NCI-H524 (cell line): ENCODE results near the gene C15orf40.

Experiments used
- DNase-seq, 2 experiments: peaks; one replicate each; lab custom pipeline; 2025; lab: John Stamatoyannopoulos, UW

The C15orf40 gene

DNA sequence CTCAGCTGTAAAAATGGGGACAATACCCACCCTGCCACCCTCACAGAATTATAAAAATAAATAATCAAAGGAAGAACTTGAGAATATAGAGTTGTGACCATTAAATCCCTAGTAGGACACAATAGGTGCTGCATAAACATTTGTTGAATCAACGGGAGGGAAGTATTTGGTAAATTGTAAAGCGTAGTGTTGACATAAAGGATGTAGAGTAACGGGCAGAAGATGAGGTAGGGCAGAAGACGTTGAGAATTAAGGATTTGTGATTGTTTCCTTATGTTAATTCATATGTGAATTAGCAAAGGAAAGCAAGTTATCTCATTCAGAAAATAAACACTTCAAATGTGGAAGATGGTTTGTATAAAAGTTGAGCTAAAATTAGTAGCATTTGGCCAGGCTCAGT lies 18.3 kb downstream of the C15orf40 start:
- DNase-seq: no peak

DNA sequence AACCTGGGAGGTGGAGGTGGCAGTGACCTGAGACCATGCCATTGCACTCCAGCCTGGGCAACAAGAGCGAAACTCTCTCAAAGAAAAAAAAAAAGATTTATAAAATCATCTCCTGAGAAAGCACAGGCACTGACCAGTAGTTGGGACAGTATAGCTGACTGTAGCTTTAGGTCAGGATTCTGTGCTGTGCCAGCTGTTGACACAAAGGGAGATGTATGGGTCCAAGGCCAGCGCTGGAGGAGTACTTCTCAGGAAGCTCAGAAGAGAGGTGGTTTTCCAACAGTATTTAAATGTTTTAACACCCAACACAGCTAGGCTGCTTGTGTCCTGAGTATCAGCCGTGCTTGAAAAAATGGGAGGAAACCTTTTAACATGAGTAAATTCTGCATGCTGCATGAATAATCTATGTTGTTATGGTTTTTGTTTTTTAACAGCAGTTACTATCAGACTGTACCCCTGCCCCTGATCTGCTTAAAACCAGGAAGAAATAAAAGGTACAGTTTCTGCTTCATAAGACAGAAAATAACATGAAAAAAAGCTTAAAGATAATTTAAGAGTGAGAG lies 18.9 kb downstream of the C15orf40 start:
- no peak for DNase-seq

DNA sequence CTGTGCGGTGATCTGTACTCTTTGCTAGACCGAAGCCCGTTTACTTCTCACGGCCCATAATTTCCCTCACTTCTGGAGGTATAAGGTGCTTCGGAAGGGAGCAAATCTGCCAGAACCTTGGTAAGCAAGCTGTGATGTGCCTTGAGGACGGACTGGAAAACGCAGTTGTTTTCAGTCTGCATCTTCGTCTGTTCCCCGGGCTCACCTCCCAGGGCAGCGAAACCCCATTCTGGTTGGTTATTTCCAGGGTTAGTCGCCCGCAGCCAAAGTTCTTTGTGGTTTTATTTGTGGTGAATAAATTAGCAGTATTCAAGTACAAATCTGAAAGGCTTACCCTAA lies 25.0 kb downstream of the C15orf40 start:
- DNase-seq: no peak

DNA sequence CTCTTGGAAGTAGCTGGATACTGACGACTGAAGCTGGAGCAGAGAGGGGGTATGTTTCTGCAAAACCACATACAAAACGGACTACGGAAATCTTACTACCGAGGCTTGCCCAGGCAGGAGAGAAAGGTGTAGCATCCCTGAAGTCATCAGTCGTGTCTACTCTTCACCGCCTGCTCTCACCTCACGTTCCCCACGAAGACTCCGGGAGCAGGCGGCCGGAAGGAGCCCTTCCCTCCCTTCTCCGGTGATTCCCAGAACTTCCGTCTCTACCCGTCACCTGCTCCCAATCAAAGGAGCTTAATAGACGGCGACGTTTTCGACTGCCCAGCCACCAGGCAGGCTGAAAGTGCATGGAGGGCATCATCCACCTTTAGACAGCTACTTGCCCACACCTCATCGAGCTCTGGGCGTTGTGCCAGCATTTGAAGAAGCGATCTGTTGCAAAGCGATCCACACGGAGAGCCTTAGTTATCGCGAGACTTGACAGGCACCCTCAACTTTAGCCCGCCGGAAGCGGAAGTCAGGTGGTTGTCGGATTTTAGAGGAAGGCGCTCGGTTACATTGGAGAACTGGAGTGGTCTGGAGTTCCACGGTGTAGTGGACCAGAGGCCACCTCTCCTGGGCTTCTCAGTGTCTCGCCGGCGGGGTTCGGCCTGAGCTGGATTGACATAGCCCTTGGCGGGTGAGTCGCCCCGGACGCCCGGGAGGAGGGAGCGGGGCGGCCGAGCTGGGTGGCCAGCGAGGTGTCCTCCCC lies 25.6 kb downstream of the C15orf40 start, which contains the start of gene RAMAC:
TSS of gene RAMAC (plus strand) at position 523 of the 754 bp plus-strand sequence. CDS start 2,809 bp downstream, outside the sequence.
- peak; percentile 95 to 98 for DNase-seq

DNA sequence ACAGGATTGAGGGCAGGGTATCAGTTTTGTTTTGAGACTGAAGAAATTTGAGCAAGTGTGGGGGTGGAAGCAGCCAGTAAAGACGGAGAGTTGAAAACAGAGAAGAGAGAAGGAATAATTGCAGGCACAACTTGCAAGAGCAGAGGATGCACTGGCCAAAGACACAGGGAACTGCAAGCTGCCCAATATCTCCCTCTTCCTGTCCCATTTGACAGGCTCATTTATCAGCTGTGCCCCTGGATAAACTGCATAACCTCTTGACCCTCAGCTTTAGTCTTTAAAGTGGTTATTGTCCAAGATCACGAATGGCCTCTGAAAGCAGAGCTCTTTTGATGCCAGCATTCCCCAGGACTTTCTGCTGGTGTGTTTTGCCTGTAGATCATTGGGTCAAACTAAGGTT lies 30.5 kb downstream of the C15orf40 start:
- no peak for DNase-seq

DNA sequence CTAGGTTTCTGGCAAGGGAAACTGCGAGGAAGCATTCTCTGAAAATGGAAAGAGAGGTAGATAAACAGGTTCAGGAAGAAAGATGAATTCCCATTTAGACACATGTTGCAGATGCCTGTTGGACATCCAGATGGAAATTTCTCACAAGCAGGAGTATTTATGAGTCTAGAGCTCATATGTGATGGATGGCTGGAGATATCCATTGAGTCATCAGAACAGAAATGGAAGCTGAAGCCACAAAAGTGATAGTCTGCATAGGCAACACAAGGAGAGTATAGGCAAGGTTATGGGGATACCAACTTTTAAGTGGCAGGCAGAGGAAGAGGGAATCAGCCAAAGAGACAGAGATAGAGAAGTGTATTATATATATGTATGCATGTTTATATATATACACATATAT lies 31.7 kb downstream of the C15orf40 start:
- no peak for DNase-seq

DNA sequence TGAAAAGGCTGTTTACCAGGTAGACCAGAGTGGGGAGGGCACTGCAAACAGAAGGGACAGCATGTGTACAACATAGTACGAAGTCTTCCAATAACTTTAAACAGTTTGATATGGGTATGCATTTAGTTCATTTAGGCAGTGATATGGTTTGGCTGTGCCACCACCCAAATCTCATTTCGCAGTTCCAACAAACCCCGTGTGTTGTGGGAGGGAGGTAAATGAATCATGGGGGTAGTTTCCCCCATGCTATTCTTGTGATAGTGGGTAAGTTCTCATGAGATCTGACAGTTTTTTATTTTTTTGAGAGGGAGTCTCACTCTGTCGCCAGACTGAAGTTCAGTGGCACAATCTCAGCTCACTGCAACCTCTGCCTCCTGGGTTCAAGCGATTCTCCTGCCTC lies 33.0 kb downstream of the C15orf40 start:
- DNase-seq: no peak

DNA sequence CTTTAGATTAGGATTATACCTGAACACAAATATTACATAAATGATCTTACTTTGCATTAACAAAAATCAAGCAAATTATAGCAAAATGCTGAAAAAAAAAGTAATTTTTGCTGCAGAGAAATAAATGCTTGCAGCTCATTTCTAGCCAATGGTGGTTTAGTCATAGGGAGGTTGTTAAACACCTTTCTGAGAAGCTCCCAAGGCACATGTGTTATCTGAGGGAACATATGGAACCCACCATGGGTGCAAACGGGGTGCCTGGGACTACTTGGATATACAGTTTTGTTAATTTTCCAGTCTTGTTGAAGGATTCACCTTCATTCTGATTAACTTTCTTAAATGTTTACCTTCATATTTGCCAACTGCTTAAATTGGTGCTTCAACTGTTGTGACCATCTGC lies 34.4 kb downstream of the C15orf40 start:
- no peak for DNase-seq

DNA sequence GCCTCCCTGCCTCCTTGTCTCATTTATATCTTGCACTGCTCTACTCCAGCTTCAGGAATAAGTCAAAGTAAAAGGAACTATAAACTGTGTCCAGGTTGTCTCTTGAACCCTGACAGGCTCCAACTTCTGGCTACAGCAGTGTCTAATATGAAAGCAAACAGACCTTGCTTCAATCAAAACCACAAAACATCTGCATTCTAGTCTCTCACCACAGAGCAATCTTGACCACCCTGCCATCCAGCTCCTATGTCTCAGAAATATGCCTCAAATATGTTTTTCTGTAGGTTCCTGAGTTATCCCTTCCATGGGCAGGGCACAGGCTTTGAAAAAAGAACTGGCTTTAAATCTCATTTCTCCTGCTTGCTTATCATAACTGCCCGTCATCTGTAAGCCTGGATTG lies 38.4 kb downstream of the C15orf40 start:
- DNase-seq: no peak

DNA sequence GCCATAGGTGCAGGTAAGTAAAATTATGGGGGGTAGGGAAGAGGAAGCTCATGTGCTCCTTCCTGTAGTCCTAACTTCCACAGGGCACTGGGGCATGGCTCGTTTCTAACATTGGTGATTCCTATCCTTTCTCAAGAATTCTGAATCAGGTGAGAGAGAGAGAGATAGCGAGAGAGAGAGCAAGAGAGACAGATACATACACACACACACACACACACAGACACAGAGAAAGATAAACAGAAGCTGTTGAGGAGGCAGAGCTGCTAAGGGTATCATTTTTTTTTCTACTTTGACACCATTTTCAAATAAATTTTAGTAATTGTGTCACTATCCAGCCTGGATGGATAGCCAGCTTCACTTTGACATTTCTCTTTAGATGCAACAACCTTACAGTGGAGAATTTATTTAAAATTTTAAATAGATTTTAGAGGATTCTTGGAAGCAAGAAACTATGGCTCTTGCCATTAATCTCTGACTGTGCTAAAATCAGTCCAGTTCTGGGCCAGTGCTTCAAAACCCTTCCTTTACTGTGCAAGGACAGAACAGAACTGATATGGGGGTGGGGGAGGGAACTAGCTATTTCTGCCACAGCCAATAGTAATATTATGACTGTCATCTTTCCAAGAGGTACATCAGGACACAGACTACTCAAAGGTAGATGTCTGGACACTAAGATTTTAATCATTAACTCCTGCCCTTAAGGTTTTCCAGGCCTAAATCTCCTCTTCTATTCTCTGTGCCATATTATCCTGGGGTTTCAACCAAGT lies 40.0 kb downstream of the C15orf40 start:
- DNase-seq: no peak

DNA sequence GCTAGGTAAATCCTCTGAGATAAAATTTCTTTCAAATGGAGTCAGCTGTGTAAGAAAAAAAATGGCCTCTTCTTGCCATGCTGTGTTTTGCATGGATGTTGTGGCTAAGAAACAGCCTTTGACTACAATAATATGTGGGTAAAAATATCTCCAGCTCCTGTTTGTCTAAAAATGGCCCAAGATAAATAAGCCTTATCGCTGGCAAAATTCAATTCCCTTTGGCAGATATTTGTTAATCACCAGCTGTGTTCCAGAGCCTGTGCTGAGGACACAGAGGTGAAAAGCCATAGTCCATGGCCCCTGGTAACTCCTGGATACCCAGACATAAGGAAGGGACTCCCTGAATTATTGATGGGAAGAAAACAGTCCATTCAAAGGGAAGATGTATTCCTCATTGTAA lies 40.7 kb downstream of the C15orf40 start:
- no peak for DNase-seq

DNA sequence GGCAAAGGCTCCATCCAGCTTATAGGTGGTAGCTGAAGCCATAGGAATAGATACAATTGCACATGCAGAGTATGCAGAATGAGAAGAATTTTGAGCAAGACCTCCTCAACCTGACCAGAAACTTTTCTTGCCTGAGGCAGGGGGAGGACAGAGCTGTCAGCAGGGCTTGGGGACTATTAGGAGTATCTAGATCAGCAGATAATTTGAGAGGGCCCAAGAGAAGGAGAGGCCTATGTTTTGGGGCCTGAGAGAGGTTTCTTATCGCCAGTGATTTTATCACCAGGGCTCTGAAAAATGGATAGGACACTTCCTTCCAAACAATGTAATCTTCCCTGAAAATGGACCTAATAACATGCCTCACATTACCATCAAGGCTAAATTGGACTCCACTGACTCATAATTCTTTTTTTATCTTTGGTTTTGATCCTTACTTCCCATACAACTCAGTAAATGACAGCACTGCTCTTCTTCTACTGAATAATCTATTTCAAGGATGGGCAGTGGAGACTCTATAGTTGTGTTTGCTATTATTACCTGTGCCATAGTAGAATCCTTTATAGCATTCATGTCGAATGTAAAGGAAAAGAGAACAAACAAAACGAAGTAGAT lies 41.3 kb downstream of the C15orf40 start:
- DNase-seq: no peak

DNA sequence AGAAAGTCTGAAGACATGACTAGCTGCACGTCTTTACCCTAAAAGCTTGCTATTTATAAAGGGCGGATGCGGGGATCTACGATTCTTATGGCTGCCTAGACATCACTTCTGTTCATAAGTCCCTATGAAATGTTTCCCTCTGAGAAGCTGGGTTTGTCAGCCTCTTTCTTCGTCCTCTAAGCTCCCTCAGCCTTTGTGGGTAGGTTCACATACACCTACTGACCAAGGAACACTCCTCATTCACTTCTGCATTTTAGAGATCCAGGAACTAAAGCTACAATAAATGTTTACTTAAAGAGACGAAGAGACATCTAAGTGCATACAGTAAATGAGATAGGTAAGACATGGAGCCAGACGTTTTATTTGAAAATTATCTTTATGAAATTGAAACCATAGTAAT lies 42.1 kb downstream of the C15orf40 start:
- no peak for DNase-seq

DNA sequence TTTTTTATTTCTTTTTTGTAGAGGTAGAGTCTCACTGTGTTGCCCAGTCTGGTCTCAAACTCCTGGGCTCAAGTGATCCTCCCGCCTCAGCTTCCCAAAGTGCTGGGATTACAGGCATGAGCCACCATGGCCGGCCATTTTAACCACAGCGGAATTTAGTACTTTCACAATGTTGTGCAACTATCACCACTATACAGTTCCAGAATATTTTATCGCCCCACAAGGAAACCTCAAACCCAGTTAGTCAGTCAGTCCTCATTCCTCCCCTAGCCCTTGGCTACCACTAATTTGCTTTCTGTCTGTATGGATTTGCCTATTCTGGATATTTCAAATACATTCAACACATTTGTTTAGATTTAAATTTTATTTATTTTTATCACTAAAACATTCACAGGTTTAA lies 43.4 kb downstream of the C15orf40 start:
- DNase-seq: no peak

DNA sequence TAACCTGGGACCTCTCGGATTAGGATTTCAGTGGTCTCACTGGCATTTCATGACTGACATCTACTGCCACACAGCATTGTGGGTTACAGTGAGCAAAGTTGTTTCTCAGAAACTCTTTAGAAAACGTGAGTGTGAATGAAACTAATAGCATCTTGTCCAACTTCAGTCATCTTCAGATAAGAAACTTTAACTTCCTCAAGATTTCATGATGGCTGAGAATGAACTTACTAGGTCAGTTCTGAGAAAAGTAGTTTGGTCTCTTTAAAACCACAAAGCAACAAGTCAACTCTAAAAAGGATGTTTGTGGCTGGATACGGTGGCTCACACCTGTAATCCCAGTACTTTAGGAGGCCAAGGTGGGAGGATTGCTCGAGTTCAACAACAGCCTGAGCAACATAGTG lies 44.8 kb downstream of the C15orf40 start:
- DNase-seq: no peak

DNA sequence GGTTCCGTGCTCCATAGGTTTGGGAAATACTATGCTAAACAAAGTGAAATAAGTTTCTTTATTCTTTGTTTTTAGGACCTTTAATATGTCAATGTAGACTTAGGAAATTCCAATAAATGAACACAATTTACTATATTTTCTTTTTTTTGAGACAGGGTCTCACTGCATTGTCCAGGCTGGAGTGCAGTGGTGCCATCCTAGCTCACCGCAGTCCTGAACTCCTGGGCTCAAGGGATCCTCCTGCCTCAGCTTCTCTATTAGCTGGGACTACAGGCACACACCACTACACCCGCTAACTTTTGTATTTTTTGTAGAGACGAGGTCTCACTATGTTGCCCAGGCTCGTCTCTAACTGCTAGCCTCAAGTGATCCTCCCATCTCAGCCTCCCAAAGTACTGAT lies 46.5 kb downstream of the C15orf40 start:
- no peak for DNase-seq

DNA sequence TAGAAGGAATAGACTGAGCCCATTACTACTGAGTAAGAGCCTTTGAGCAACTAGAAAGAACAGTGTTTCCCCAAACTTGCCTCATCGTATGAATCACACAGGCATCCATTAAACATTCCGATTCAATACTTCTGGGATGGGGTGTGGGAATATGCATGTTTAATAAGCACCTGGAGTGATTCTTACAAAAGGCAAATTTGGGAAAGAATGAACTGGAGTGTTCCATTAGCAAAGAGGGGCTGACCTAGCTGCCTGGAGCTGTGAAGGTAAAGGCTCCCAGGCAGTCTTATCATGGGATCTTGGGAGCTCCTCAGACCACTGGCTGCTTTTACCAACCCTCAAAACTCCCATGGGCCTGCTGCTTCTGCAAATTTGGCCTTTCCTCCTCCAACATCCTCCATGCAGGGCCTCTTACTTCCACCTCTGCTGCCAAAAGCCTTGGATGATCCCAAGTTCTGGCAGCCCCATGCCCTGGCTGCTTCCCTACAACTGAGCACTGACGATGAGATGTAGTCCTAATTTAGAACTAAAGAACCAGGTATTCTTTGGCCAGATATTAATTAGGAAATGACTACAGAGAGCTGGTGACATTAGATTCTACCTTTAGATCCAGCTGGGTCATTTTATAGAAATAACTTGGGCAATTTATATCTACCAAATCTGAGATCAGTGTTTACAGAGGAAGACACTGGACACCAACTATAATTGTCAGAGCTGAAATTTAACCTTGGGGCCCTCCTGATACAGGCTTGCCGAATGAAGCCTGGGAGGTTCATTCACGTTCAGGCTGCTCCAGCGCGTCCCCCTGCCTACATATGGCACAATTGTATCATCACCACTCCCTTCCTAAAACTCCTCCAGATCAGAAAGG lies 47.7 kb downstream of the C15orf40 start:
- DNase-seq: no peak

DNA sequence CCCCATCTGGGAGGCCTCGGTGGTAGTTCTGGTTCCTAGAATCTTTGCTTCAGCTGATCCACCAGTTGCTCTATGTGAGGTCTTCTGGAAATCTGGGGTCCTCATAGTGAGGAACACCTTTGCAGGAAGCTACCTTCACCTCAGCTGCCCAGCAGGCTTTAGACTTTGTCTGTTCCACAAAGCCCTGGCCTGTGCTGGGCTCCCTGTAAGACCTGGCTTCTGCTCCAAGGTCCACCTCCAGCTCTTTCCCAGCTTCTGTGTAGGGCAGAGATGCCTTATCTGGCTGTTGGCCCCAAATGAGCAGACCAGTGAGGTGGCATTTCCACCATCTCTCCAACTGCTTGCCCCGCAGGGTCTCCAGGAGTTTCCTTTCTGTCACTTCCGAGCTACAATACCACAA lies 50.7 kb downstream of the C15orf40 start:
- no peak for DNase-seq

DNA sequence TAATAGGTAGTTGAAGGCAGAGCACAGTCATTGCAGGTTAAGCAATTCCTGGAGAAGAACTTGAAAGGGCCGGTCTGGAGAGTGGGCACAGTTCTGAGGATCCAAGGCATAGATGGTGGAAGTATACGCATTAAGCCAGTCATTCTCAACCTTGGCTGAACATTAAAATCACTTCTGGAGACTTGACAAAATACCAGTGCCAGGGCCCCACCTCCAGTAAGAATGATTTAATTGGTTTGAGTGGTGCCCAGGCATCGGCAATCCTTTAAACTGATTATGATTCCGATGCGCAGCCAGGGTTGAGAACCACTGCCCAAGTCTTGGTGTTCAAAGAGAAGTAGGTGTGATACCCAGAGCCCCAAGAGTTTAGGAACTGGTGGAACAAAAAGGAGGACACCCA lies 52.0 kb downstream of the C15orf40 start:
- DNase-seq: no peak

DNA sequence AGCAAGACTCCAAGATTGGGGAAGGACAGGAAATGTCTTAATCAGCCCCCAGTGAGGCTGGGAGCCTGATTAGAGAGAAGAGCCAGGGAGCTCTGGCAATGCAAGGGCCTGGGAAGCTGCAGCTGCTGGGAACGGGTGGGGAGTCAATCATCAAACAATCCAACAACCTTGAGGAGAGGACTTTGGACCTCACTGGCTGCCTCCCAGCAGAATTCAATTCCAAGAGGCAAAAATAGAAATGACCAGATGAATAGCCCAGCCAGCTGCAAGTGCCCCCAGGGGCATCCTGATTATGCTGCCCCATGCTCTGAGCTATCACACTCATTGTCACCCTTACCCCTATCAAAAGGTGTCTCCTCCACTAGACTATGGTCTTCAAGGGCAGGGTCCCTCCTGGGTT lies 52.8 kb downstream of the C15orf40 start:
- no peak for DNase-seq

DNA sequence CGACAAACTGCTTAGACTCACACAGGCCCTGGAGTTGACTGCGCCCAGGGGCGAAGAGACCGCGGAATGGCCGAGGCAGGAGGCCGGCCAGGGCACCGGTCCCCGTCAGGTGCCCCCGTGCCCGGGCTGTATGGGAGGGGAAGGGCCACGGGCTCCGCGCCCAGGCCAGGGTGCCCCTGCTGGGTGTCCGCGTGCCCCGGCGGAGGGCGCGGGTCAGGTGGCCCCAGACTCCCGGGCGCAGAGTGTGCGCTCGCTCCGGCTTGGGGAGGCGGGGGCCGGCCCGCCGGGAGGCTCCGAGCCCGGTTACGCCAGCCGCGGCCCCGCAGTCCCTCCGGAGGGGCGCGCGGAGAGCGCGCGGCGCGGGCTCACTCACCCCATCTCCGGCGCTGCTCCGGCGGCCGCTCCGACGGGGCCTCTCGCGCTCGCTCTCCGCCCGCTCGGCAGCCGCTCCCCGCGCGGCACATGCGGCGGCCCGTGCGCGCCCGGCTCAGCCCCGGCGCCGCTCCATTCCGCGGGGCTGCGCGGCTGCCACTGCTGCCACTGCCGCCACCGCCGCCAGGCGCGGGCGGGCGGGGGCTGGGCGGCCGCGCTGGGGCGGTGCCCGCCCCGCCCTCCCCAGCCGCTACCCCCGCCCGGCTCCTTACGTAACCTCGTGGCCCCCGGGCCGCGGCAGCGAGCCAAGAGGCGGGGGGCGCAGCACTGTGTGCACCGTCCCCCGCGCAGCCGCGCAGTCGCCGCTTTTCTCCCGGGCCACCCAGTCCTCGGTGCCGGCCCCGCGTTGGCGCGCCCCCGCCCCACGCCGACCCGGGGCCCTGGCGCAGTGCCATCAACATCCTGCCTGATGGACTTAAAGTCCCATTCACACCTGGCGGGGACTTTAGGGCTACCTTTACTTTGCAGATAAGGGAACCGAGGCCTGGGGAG lies 59.0 kb downstream of the C15orf40 start, which contains the start of gene HOMER2:
TSS of gene HOMER2 (minus strand) at position 563 of the 924 bp plus-strand sequence. CDS start at position 378, 185 bp downstream.
- DNase-seq: peak in 1 of 2 experiments; percentile 78
